Stimulated activated naive CD8-positive, alpha-beta T cell treated with anti-CD3 and anti-CD28 coated beads, Interleukin-15, Interleukin-2, amounts not matched to agents 100 U/mL and 50 U/mL, for 24 hours (primary cell): ENCODE measurements around the gene FAM131A.

ENCODE experiments used
- ATAC-seq: fragments of 150-1000 bp; cut with Tn5 transposase; one replicate; pipeline ENCODE4 v1.10.0; 2021
- DNase-seq: peaks from one replicate; pipeline ENCODE4 v3.0.0; 2021

The FAM131A gene

GRCh38 chr3:184378651-184379357 lies 41.4 kb downstream of the FAM131A start:
- no peak for ATAC-seq
- no peak for DNase-seq

- DNase-seq (no peak), ATAC-seq (no peak)
Measured at GRCh38 chr3:184379358-184380184, 42.2 kb downstream of the FAM131A start, which contains the start of gene CHRD. Gene CHRD (plus strand): TSS chr3:184380054. CDS start chr3:184380319, 265 bp downstream.

DNA sequence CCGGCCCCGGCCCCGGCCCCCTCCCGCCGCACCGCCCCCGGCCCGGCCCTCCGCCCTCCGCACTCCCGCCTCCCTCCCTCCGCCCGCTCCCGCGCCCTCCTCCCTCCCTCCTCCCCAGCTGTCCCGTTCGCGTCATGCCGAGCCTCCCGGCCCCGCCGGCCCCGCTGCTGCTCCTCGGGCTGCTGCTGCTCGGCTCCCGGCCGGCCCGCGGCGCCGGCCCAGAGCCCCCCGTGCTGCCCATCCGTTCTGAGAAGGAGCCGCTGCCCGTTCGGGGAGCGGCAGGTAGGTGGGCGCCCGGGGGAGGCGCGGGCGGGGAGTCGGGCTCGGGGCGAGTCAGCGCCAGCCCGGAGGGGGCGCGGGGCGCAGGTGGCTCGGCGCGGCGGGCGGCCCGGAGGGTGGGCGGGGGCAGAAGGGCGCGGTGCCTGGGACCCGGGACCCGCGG lies 42.8 kb downstream of the FAM131A start:
- ATAC-seq (peak; percentile 26), DNase-seq (peak; percentile 32)

DNA sequence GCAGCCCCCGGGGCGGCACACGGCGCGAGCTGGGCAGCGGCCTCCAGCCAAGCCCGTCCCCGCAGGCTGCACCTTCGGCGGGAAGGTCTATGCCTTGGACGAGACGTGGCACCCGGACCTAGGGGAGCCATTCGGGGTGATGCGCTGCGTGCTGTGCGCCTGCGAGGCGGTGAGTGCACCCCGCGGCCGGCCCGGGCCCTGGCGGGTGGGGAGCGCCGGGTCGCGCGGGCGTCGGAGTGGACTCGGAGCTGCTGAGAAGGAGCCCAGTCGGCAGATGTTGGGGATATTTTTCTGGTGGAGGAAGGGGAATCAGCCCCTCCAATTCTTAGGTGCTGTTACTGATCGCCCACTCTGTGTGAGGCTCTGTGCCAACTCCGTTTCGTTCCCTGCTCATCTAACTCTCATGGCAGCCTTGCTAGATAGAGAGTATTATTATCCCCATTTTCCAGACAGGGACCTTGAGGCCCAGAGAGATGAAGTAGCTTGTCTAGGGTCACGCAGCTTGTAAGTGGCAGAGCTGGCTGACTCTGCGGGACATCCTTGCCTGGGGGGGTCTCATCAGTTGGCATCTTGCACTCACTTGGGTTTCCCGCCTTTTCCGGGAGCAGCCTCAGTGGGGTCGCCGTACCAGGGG lies 43.3 kb downstream of the FAM131A start:
- DNase-seq (peak; percentile 22), ATAC-seq (peak; percentile 10)

DNA sequence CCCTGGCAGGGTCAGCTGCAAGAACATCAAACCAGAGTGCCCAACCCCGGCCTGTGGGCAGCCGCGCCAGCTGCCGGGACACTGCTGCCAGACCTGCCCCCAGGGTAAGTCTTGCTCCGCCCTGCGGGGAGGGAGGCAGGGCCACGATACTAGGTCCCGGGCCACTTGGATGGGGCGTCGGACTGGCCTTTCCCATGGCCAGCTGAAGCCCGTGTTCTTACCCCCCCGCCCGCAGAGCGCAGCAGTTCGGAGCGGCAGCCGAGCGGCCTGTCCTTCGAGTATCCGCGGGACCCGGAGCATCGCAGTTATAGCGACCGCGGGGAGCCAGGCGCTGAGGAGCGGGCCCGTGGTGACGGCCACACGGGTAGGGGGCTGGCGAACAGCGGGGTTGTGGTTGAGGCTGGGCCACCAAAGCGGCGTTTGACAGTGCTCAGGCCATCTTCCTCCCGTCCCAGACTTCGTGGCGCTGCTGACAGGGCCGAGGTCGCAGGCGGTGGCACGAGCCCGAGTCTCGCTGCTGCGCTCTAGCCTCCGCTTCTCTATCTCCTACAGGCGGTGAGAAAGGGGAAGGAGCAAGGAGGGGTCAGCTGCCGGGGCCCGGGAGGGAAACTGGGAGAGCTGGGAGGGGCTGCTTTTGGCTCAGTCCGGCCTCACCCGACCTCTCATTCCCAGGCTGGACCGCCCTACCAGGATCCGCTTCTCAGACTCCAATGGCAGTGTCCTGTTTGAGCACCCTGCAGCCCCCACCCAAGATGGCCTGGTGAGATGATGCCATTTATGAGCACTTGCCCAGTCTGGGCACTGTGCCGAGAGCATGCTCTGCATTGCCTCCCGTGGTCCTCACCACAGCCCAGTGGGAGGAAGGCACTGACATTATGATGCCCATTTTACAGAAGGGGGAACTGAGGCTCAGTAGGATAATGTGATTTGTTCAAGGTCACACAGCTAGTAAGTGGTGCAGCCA lies 44.1 kb downstream of the FAM131A start:
- peak; percentile 16 for DNase-seq
- no peak for ATAC-seq

DNA sequence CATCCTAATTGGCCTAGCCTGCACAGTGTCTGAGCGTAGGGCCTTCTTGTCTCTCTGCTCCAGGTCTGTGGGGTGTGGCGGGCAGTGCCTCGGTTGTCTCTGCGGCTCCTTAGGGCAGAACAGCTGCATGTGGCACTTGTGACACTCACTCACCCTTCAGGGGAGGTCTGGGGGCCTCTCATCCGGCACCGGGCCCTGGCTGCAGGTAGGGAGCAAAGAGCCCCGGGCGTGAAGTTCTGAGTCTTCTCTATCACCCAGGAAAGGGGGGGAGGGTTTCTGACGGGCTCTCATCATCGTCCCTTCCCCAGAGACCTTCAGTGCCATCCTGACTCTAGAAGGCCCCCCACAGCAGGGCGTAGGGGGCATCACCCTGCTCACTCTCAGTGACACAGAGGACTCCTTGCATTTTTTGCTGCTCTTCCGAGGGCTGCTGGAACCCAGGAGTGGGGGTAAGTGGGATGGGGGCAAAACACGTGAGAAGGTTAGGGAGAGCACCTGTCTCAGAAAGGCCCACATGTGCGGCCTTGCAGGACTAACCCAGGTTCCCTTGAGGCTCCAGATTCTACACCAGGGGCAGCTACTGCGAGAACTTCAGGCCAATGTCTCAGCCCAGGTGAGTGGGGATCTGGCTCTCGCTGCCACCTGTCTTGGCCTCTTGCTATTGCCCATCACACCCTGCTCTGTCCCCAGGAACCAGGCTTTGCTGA lies 45.1 kb downstream of the FAM131A start:
- DNase-seq (no peak), ATAC-seq (no peak)

DNA sequence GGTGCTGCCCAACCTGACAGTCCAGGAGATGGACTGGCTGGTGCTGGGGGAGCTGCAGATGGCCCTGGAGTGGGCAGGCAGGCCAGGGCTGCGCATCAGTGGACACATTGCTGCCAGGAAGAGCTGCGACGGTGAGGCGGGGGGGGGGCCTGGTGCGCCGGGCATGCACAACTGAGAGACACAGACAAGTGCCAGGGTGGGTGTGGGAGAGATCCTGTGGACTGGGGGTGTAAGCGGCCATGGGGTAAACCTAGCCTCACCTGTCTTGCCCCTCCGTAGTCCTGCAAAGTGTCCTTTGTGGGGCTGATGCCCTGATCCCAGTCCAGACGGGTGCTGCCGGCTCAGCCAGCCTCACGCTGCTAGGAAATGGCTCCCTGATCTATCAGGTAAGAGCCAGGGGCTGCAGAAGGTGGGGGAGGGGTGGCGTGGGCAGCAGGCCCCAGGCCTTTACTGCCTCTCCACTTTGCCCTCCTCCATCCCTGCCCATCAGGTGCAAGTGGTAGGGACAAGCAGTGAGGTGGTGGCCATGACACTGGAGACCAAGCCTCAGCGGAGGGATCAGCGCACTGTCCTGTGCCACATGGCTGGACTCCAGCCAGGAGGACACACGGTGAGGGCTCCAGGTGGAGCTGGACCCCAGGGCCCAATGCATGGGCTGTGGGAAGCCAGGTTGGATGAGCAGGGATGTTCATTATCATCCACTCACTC lies 45.8 kb downstream of the FAM131A start:
- DNase-seq, result no peak
- ATAC-seq, result no peak

- ATAC-seq, result no peak
- no peak for DNase-seq
Measured at GRCh38 chr3:184384342-184384741, 46.9 kb downstream of the FAM131A start.

DNA sequence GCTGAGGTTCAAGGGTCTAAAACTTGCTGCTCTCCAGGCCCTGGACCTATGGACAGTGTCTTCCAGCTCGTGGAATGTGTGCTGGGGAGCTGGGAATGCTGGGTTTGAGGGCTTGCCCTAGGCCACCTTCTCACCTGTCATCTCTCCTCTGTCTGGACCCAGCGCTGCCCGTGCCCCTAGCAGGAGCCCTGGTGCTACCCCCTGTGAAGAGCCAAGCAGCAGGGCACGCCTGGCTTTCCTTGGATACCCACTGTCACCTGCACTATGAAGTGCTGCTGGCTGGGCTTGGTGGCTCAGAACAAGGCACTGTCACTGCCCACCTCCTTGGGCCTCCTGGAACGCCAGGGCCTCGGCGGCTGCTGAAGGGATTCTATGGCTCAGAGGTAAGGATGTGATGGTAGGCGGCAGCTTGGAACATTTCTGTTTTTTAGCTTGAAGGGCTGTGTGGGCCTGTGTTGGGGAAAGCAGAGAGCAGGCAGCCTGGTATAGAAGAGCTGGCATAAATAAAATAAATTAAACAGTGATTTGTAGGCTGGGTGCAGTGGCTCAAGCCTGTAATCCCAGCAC lies 47.5 kb downstream of the FAM131A start:
- no peak for DNase-seq
- ATAC-seq, result no peak

GRCh38 chr3:184386047-184386806 lies 48.8 kb downstream of the FAM131A start:
- no peak for ATAC-seq
- no peak for DNase-seq

DNA sequence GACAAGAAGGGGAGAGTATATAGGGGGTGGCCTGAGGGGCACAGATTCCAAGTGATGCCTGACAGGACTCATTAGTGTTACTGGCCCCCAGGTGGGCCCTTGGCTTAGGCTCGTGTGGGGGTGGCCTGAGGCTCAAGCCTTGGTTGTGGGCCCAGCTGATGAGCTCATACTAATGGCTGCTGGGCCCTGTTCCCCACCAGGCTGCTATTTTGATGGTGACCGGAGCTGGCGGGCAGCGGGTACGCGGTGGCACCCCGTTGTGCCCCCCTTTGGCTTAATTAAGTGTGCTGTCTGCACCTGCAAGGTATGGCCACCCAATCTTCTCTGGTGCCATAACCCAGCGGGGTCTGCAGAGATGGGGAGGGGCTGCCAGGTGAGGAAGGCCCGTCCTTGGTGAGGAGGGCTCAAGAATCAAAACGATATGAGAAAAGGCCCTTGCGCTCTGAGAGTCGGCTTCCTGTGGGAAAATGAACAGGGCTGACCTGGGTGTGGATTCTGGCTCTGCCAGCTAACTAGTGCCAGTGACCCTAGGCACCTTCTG lies 49.8 kb downstream of the FAM131A start:
- no peak for DNase-seq
- ATAC-seq, result no peak

- no peak for ATAC-seq
- DNase-seq, result no peak
Measured at GRCh38 chr3:184388164-184388935, 51.0 kb downstream of the FAM131A start.

DNA sequence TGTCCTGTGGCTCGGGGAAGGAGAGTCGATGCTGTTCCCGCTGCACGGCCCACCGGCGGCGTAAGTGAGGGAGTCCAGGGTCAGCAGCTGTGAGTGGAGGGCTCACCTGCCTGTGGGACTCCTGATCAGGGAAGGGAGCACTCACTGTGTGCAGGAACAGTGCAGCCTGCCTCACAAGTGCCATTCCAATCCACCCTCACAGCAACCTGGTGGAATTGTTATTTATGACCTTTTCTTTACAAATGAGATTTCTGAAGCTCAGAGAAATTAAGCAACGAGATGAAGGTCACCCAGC lies 51.5 kb downstream of the FAM131A start:
- DNase-seq, result no peak
- no peak for ATAC-seq

DNA sequence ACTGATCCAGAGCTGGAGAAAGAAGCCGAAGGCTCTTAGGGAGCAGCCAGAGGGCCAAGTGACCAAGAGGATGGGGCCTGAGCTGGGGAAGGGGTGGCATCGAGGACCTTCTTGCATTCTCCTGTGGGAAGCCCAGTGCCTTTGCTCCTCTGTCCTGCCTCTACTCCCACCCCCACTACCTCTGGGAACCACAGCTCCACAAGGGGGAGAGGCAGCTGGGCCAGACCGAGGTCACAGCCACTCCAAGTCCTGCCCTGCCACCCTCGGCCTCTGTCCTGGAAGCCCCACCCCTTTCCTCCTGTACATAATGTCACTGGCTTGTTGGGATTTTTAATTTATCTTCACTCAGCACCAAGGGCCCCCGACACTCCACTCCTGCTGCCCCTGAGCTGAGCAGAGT lies 52.0 kb downstream of the FAM131A start:
- no peak for DNase-seq
- ATAC-seq, result no peak

DNA sequence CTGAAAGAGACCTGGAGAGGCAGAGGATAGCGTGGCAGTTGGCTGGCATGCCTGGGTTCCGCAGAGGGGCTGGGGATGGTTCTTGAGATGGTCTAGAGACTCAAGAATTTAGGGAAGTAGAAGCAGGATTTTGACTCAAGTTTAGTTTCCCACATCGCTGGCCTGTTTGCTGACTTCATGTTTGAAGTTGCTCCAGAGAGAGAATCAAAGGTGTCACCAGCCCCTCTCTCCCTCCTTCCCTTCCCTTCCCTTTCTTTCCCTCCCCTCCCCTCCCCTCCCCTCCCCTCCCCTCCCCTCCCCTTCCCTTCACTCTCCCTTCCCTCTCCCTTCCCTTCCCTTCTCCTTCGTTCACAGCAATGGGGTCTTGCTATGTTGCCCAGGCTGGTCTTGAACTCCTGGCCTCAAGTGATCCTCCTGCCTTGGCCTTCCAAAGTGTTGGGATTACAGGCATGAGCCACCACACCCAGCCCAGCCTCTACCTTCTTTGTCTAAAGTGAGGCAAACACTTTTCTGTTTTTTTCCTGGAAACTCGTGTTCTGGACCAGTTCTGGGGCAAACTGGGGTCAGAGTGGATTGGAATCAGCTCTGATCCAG lies 52.6 kb downstream of the FAM131A start:
- DNase-seq (no peak), ATAC-seq (no peak)

GRCh38 chr3:184391266-184391665 lies 53.9 kb downstream of the FAM131A start:
- no peak for DNase-seq
- no peak for ATAC-seq

DNA sequence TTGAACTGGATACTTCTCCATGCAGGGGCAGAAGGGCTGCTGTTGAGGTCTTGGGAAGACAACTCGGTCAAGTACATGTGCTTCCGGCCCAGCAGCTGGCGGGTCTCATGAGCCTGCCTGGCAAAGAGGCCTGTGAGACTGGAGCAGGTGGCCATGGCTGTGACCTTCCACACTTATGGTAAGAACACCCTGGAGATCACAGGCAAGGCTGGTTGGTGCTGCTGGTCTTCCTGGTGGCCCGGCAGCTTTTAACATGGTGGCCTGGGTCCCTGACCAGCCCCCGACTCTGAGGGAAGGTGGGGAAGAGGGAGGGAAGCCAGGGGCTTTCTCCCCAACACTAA lies 57.9 kb downstream of the FAM131A start:
- ATAC-seq (no peak), DNase-seq (no peak)
